Activated naive CD8-positive, alpha-beta T cell treated with anti-CD3 and anti-CD28 coated beads, Interleukin-2, amount 10 ng/mL, durations not matched to agents 7 days and 5 days (primary cell): Measurements from ENCODE around the gene SKIL. TPM values are rescaled to one million over a fixed set of nuclear protein-coding genes. Genes with fewer than 3 reads are reported as not detected.
A peak's percentile ranks its signal among the peaks of the same experiment; 100 is the strongest.

Source experiments
- ATAC-seq: fragments of 150-1000 bp; cut with Tn5 transposase; one replicate; pipeline ENCODE4 v1.10.0; 2021; ENCODE audit warnings: low read depth, moderate library complexity
- POLR2A ChIA-PET: fragments of 350-600 bp; sonication (Branson Sonifier 250); formaldehyde crosslinking; loops from one replicate; lab custom pipeline; 2021; ENCODE audit warnings: antibody characterized with exemption; lab: Charles Lee
- DNase-seq: peaks from one replicate; pipeline ENCODE4 v3.0.0; 2021
- H3K27ac Mint-ChIP-seq: one replicate; pipeline ENCODE4 v1.8.0; 2022; ENCODE audit warnings: mild to moderate bottlenecking, mixed read lengths
- H3K27me3 Mint-ChIP-seq: one replicate; pipeline ENCODE4 v1.8.0; 2022; ENCODE audit warnings: mild to moderate bottlenecking, moderate library complexity, mixed read lengths
- H3K36me3 Mint-ChIP-seq: one replicate; pipeline ENCODE4 v1.8.0; 2021; ENCODE audit warnings: mild to moderate bottlenecking, mixed read lengths
- H3K4me1 Mint-ChIP-seq: one replicate; pipeline ENCODE4 v1.8.0; 2021; ENCODE audit warnings: mixed read lengths
- H3K4me3 Mint-ChIP-seq: one replicate; pipeline ENCODE4 v1.8.0; 2022; ENCODE audit warnings: mild to moderate bottlenecking, moderate library complexity, mixed read lengths
- H3K9me3 Mint-ChIP-seq: one replicate; pipeline ENCODE4 v1.8.0; 2021; ENCODE audit warnings: mixed read lengths
- total RNA-seq, 2 experiments: library from RNA; stranded (reverse); gene quantifications; one replicate each; pipeline ENCODE4 v1.2.3, GENCODE V29; 2021

The SKIL gene
- total RNA-seq, 2 experiments from 2014 or later: 27.9 to 32.6 TPM

DNA sequence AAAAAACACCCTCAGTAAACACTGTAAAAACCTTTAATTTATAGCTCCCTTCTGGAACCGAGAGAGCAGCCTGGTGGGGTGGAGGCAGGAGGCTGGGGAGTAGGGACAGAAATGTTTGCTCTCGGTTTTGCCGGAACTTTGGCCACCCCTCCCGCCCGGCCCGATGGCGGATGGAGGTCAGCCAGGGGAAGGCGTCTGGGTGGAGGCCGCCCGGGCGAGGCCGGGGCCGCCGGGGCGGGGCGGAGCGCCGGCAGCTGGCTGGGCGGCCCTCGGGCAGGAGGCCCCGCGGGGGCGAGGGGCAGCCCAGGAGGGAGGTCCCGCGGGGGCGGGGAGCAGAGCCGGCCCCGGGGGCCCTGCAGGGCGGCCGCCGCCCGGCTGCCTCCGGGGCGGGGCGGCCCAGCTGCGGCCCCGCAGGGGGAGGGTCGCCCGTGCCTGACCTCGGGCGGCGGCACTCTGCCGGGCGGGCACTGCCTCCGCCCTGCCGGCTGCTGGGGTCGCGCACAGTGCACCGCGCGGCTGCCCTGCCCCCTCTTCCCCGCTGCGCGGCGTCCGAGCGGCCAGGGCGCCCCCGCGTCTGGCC, 829 bp upstream of the SKIL start:
- Mint-ChIP-seq H3K4me1 (peaks cover 23% of the 10 kb centered on the region), H3K27ac (peak overlapping the region; percentile 67), H3K36me3 (peaks cover 9% of the 10 kb centered on the region), H3K27me3 (peaks cover 8% of the 10 kb centered on the region), H3K9me3 (no peaks in the 10 kb centered on the region), H3K4me3 (peak overlapping the region; percentile 53)
- ATAC-seq (peak; percentile 37), DNase-seq (no peak)
- POLR2A ChIA-PET: interaction anchor here (0.6 to 2.4 kb wide), 14 partner anchors 13 to 727 kb away, joined by 3 to 12 read pairs (median 3); partner anchors contain the start of genes ACTRT3, MYNN, PHC3 and PRKCI

- peaks cover 11% of the 10 kb centered on the region for H3K36me3 Mint-ChIP-seq
- H3K27me3 Mint-ChIP-seq: peaks cover 8% of the 10 kb centered on the region
- peak overlapping the region; percentile 93 for H3K4me3 Mint-ChIP-seq
- POLR2A ChIA-PET: interaction anchor here (0.8 to 2.4 kb wide), 10 partner anchors 8 to 589 kb away, joined by 3 to 12 read pairs (median 5); partner anchors contain the start of genes ACTRT3, MYNN, PHC3 and PRKCI
- H3K4me1 Mint-ChIP-seq: peaks cover 24% of the 10 kb centered on the region
- ATAC-seq: peak; percentile 12
- H3K9me3 Mint-ChIP-seq: no peaks in the 10 kb centered on the region
- H3K27ac Mint-ChIP-seq: peak overlapping the region; percentile 80
- peak; percentile 77 for DNase-seq
Observed at GRCh38 chr3:170358042-170359010, 811 bp downstream of the SKIL start.

DNA sequence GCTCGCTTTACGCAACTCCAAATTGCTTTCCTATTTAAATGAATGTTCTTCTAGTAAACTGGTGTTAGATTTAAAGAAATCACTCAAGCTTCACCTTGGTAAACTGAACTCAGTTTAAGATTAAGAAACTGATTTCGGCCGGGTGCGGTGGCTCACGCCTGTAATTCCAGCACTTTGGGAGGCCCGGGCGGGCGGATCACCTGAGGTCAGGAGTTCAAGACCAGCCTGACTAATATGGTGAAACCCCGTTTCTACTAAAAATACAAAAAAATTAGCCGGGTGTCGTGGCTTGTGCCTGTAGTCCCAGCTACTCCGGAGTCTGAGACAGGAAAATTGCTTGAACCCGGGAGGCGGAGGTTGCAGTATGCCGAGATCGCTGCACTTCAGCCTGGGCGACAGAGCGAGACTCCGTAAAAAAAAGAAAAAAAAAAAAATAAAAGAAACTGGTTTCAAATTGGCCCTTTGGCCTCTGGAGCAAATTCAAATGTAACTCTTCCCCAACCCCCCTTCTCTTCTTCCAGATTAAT, 1.7 kb downstream of the SKIL start:
- DNase-seq (no peak), ATAC-seq (no peak)
- POLR2A ChIA-PET: no interaction called here
- peaks cover 22% of the 10 kb centered on the region for H3K4me1 Mint-ChIP-seq
- H3K27ac Mint-ChIP-seq: no peak overlapping the region
- no peaks in the 10 kb centered on the region for H3K9me3 Mint-ChIP-seq
- H3K27me3 Mint-ChIP-seq: peaks cover 3% of the 10 kb centered on the region
- H3K36me3 Mint-ChIP-seq: peaks cover 15% of the 10 kb centered on the region
- peak overlapping the region; percentile 93 for H3K4me3 Mint-ChIP-seq

GRCh38 chr3:170360466-170360865, 3.0 kb downstream of the SKIL start:
- H3K9me3 Mint-ChIP-seq: no peaks in the 10 kb centered on the region
- no peak for DNase-seq
- POLR2A ChIA-PET: no interaction called here
- no peak overlapping the region for H3K4me3 Mint-ChIP-seq
- no peak for ATAC-seq
- H3K4me1 Mint-ChIP-seq: peaks cover 22% of the 10 kb centered on the region
- H3K36me3 Mint-ChIP-seq: peaks cover 21% of the 10 kb centered on the region
- H3K27me3 Mint-ChIP-seq: peaks cover 2% of the 10 kb centered on the region
- no peak overlapping the region for H3K27ac Mint-ChIP-seq

DNA sequence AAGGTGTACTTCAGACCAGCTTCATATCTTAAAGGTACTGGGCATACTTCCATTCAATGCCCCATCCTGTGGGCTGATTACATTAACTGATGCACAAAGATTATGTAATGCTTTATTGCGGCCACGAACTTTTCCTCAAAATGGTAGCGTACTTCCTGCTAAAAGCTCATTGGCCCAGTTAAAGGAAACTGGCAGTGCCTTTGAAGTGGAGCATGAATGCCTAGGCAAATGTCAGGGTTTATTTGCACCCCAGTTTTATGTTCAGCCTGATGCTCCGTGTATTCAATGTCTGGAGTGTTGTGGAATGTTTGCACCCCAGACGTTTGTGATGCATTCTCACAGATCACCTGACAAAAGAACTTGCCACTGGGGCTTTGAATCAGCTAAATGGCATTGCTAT, 3.4 kb downstream of the SKIL start:
- peaks cover 2% of the 10 kb centered on the region for H3K27me3 Mint-ChIP-seq
- H3K9me3 Mint-ChIP-seq: no peaks in the 10 kb centered on the region
- POLR2A ChIA-PET: no interaction called here
- DNase-seq: no peak
- no peak for ATAC-seq
- H3K4me1 Mint-ChIP-seq: peaks cover 20% of the 10 kb centered on the region
- H3K4me3 Mint-ChIP-seq: no peak overlapping the region
- peaks cover 21% of the 10 kb centered on the region for H3K36me3 Mint-ChIP-seq
- no peak overlapping the region for H3K27ac Mint-ChIP-seq

GRCh38 chr3:170361711-170362110, 4.2 kb downstream of the SKIL start:
- peaks cover 21% of the 10 kb centered on the region for H3K36me3 Mint-ChIP-seq
- H3K9me3 Mint-ChIP-seq: no peaks in the 10 kb centered on the region
- POLR2A ChIA-PET: no interaction called here
- peaks cover 16% of the 10 kb centered on the region for H3K4me1 Mint-ChIP-seq
- DNase-seq (no peak), ATAC-seq (no peak)
- H3K27me3 Mint-ChIP-seq: no peaks in the 10 kb centered on the region
- no peak overlapping the region for H3K4me3 Mint-ChIP-seq
- H3K27ac Mint-ChIP-seq: no peak overlapping the region

DNA sequence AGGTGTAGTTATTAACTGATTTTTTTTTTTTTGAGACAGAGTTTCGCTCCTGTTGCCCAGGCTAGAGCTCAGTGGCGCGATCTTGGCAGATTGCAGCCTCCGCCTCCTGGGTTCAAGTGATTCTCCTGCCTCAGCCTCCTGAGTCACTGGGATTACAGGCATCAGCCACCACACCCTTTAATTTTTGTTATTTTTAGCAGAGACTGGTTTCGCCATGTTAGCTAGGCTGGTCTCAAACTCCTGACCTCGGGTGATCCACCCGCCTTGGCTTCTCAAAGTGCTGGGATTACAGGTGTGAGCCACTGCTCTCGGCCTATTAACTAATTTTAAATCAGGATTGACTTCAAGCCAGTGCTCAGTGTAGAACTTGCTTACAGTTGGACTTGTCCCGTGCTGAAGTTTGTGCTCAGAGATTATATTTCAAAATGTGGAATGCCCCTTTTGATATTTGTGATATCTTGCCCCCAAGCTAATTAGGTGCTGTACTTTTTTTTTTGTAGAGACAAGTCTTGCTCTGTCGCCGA, 6.0 kb downstream of the SKIL start:
- DNase-seq: no peak
- peaks cover 12% of the 10 kb centered on the region for H3K4me1 Mint-ChIP-seq
- no peak overlapping the region for H3K4me3 Mint-ChIP-seq
- ATAC-seq: no peak
- no peaks in the 10 kb centered on the region for H3K27me3 Mint-ChIP-seq
- H3K9me3 Mint-ChIP-seq: no peaks in the 10 kb centered on the region
- POLR2A ChIA-PET: no interaction called here
- H3K27ac Mint-ChIP-seq: no peak overlapping the region
- peaks cover 20% of the 10 kb centered on the region for H3K36me3 Mint-ChIP-seq

DNA sequence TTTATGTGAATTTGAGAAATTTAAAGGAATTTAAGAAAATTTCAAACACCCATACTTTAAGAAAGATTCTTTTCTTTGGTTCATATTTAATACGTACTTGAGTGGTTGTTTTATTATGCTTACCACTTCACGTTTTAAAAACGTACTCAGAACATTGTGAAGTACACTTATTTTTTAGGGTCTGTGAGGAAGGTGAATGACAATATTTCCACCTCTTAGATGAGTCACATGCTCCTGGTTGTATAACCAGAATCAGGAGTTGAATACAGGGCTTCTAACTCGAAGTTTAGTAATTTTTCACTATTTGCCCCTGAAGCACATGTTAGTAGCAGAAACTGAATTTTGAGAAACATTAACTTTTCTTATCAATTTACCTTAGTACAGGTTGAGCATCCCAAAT, 7.5 kb downstream of the SKIL start:
- ATAC-seq (no peak), DNase-seq (no peak)
- Mint-ChIP-seq H3K36me3 (peaks cover 20% of the 10 kb centered on the region), H3K4me1 (peaks cover 5% of the 10 kb centered on the region), H3K27ac (no peak overlapping the region), H3K9me3 (no peaks in the 10 kb centered on the region), H3K27me3 (no peaks in the 10 kb centered on the region), H3K4me3 (no peak overlapping the region)
- POLR2A ChIA-PET: no interaction called here

DNA sequence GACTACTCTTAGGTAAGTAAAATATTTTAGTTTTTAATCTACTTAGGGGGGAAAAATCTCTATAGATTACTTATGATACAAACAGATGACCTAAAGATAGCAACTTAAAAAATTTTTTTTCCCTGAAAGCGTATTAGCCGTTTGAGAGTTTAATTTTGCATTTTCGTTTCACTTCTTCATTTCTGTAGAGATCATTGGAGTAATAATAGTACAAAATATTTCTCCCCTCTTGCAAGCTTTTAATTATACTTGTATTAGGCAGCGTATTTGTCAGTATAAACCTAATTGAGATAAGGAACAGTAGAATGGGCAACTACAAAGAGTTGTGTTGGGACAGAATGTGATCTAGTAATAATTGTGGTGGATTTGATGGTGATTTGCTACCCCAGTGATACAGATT, 10.3 kb downstream of the SKIL start:
- Mint-ChIP-seq H3K36me3 (peaks cover 10% of the 10 kb centered on the region), H3K27me3 (no peaks in the 10 kb centered on the region), H3K9me3 (no peaks in the 10 kb centered on the region), H3K27ac (no peak overlapping the region), H3K4me1 (peaks cover 4% of the 10 kb centered on the region), H3K4me3 (no peak overlapping the region)
- no peak for DNase-seq
- POLR2A ChIA-PET: no interaction called here
- ATAC-seq: no peak

DNA sequence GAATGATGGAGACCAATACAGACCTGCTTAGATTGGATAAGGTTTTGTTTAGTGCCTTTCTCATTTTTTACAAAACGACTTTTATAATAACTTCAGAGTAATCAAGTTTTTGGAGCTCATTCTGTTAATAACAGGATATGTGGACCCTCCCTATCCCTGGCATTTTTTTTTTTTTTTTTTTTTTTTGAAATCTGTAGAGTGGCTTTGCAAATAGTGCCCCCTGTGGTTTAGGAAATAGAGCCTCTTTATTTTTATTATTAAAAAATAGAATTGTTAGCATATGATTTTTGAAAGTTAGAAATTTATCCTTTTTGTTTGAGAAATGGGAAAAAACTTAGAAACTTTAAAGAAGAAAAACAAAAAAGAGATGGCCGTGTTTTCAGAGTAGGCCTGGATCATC, 11.4 kb downstream of the SKIL start:
- ATAC-seq: no peak
- H3K4me1 Mint-ChIP-seq: peaks cover 4% of the 10 kb centered on the region
- no peak overlapping the region for H3K4me3 Mint-ChIP-seq
- POLR2A ChIA-PET: interaction anchor here (1.4 kb wide), 1 partner anchor 12 kb away, joined by 3 read pairs; no protein-coding TSS in a partner anchor
- no peak overlapping the region for H3K27ac Mint-ChIP-seq
- H3K36me3 Mint-ChIP-seq: peaks cover 7% of the 10 kb centered on the region
- DNase-seq: no peak
- H3K9me3 Mint-ChIP-seq: no peaks in the 10 kb centered on the region
- H3K27me3 Mint-ChIP-seq: no peaks in the 10 kb centered on the region

DNA sequence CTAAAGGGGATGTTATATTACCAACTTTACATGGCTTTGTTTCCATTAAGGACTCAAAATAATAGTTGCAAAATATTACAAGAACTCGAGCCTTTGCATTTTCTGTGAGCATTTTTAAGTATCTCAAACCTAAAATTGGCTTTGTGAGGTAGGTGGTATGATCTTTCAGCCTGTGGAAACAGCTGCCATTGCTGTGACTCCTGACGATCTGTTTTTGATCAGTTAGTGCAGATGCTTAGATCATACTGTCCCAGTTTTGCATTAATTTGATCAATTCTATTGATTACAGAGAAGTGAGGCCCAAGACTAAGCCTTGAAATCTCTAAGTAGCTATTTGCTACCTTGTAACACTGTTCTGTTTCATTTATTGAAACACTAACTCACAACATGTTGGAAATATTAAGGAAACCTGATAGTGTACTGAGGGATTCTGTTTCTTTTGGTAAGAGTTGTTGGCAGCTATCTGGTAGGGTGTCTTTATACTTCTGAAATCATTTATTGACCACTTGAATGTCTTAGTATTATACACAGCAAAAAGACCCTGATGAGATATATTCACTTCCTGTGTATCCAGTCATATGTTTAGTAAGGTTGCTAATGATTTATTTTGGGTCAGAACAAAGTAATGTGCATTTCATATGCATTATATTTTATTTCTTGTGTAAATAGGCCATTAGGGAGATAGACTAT, 14.8 kb downstream of the SKIL start:
- POLR2A ChIA-PET: no interaction called here
- Mint-ChIP-seq H3K36me3 (no peaks in the 10 kb centered on the region), H3K4me1 (peaks cover 6% of the 10 kb centered on the region), H3K4me3 (no peak overlapping the region), H3K9me3 (no peaks in the 10 kb centered on the region), H3K27ac (no peak overlapping the region), H3K27me3 (no peaks in the 10 kb centered on the region)
- ATAC-seq (no peak), DNase-seq (no peak)

DNA sequence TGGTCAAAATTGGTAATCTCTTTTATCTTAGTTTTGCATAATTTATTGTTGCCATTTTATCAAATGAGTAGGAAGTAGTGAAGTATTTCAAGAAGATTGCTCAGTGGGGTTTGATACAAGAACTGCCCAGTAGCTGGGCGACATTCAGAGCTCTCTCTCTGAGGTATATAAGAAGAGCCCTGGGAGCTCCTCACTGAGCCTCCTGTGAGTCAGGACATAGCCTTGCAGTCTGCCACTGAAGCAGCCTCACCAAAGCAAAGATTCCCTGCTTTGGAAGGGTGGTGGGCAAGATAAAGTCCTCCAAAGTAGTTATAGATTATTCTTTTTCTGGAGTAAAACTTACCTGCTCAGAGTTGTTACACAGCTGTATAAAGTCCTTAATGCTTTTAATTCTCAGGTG, 26.1 kb downstream of the SKIL start:
- no peak overlapping the region for H3K27ac Mint-ChIP-seq
- no peak overlapping the region for H3K4me3 Mint-ChIP-seq
- H3K36me3 Mint-ChIP-seq: peaks cover 15% of the 10 kb centered on the region
- no peaks in the 10 kb centered on the region for H3K4me1 Mint-ChIP-seq
- H3K27me3 Mint-ChIP-seq: no peaks in the 10 kb centered on the region
- POLR2A ChIA-PET: interaction anchor here (0.7 kb wide), 1 partner anchor 12 kb away, joined by 3 read pairs; no protein-coding TSS in a partner anchor
- DNase-seq: no peak
- ATAC-seq: no peak
- H3K9me3 Mint-ChIP-seq: no peaks in the 10 kb centered on the region

- DNase-seq: no peak
- no peaks in the 10 kb centered on the region for H3K27me3 Mint-ChIP-seq
- no peaks in the 10 kb centered on the region for H3K9me3 Mint-ChIP-seq
- no peak for ATAC-seq
- H3K36me3 Mint-ChIP-seq: peaks cover 15% of the 10 kb centered on the region
- POLR2A ChIA-PET: no interaction called here
- H3K27ac Mint-ChIP-seq: no peak overlapping the region
- H3K4me3 Mint-ChIP-seq: no peak overlapping the region
- no peaks in the 10 kb centered on the region for H3K4me1 Mint-ChIP-seq
Observed at GRCh38 chr3:170386468-170386867, 29.0 kb downstream of the SKIL start.
